ENCODE results near the gene KDELR1. TPM values are rescaled to one million over a fixed set of nuclear protein-coding genes. Genes with fewer than 3 reads are reported as not detected.
A peak's percentile ranks its signal among the peaks of the same experiment; 100 is the strongest.

The KDELR1 gene
- total and polyA plus RNA-seq, 7 donors, result 61.5 to 195 (median 76.8) TPM

DNA sequence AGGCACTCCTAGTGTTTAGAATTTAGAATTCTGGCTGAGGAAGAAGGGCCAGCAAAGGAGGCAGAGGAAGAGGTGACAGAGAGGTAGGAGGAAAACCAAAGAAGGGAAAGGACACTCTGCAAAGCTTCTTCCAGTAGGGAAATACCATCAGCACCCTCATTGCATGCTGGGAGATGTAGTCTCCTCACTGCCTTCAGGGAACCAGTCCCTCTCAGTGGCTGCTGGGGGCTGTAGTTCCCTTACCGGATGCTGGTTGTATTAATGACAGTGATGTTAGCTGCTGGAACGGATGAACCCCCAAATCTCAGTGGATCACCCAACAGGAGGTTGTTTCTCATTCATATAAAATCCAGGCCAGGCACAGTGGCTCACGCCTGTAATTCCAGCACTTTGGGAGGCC is 12.3 kb upstream of the KDELR1 start:
- intact Hi-C loops (cut with DNase I), result loop anchor here (5.0 kb wide), 1 partner anchor 39 kb away; no protein-coding TSS in a partner anchor
- Histone ChIP-seq H3K4me3 (no peak overlapping the region), H3K36me3 (no peaks in the 10 kb centered on the region), H3K4me1 (peaks cover 0 to 2% (median 2%) of the 10 kb centered on the region in 4 donors), H3K27me3 (peaks cover 0 to 25% (median 15%) of the 10 kb centered on the region in 3 donors), H3K9me3 (no peaks in the 10 kb centered on the region), H3K27ac (no peak overlapping the region)
- TF ChIP-seq EP300 (IDR thresholded peaks at IDR 0.05), result no peak
- no peak for DNase-seq
- 39 to 43% methylated on average over 3 of the region's 3 CpGs for WGBS, 2 donors

- H3K27me3 ChIP-seq, result peaks cover 19 to 35% (median 31%) of the 10 kb centered on the region in 3 donors
- H3K4me1 ChIP-seq, result peaks cover 0 to 12% (median 10%) of the 10 kb centered on the region in 4 donors
- no peak overlapping the region for H3K4me3 ChIP-seq
- intact Hi-C loops (cut with DNase I), result loop anchor here (5.0 kb wide), 1 partner anchor 41 kb away; no protein-coding TSS in a partner anchor
- WGBS, 2 donors, result 81 to 90% methylated on average over 5 of the region's 5 CpGs
- no peak for DNase-seq
- no peaks in the 10 kb centered on the region for H3K9me3 ChIP-seq
- no peaks in the 10 kb centered on the region for H3K36me3 ChIP-seq
- TF ChIP-seq POLR2A (IDR thresholded peaks at IDR 0.05) (no peak), POLR2AphosphoS5 (IDR thresholded peaks at IDR 0.05) (no peak)
- H3K27ac ChIP-seq, result no peak overlapping the region
These were observed 9.9 kb upstream of the KDELR1 start for GRCh38 chr19:48401287-48401686.

- H3K4me3 ChIP-seq, result no peak overlapping the region
- intact Hi-C loops (cut with DNase I), result loop anchor here (5.0 kb wide), 1 partner anchor 42 kb away; no protein-coding TSS in a partner anchor
- 30 to 52% methylated on average over 14 of the region's 14 CpGs for WGBS, 2 donors
- TF ChIP-seq CTCF (IDR thresholded peaks at IDR 0.05) (no peak), POLR2AphosphoS5 (IDR thresholded peaks at IDR 0.05) (peak in 1 of 4 donors; percentile 3)
- peaks cover 0 to 12% (median 10%) of the 10 kb centered on the region in 4 donors for H3K4me1 ChIP-seq
- no peak overlapping the region for H3K27ac ChIP-seq
- no peaks in the 10 kb centered on the region for H3K36me3 ChIP-seq
- H3K27me3 ChIP-seq, result peaks cover 30 to 40% (median 35%) of the 10 kb centered on the region in 3 donors
- DNase-seq, result peak; percentile 67
- H3K9me3 ChIP-seq, result no peaks in the 10 kb centered on the region
These were observed 8.8 kb upstream of the KDELR1 start for GRCh38 chr19:48400018-48400742.

DNA sequence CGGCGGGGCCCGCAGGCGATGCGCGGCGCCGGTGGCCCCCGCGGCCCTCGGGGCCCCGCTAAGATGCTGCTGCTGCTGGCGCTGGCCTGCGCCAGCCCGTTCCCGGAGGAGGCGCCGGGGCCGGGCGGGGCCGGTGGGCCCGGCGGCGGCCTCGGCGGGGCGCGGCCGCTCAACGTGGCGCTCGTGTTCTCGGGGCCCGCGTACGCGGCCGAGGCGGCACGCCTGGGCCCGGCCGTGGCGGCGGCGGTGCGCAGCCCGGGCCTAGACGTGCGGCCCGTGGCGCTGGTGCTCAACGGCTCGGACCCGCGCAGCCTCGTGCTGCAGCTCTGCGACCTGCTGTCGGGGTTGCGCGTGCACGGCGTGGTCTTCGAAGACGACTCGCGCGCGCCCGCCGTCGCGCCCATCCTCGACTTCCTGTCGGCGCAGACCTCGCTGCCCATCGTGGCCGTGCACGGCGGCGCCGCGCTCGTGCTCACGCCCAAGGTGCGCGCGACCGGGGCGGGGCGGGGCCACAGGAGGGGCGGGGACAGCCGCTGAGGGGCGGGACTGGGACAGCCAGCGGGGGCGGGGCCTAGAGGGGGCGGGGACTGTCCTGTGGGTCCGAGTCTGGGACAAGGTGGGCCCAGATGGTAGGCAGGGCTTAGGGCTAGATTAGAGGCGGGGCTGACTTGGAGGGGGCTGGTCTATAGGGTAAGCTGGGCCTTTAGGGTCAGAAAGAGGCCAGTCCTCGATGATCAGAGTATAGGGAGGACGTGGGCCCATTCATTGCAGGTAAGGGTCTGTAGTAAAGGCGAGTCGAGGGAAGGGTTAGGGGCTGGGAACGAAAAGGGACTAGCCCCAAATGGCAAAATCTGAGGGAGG is 7.3 kb upstream of the KDELR1 start:
- H3K27me3 ChIP-seq, result peaks cover 45 to 55% (median 50%) of the 10 kb centered on the region in 3 donors
- WGBS, 2 donors, result 5 to 6% methylated on average over 104 of the region's 104 CpGs
- TF ChIP-seq POLR2A (IDR thresholded peaks at IDR 0.05) (no peak), EP300 (IDR thresholded peaks at IDR 0.05) (no peak), POLR2AphosphoS5 (IDR thresholded peaks at IDR 0.05) (no peak), CTCF (IDR thresholded peaks at IDR 0.05) (no peak)
- H3K36me3 ChIP-seq, result no peaks in the 10 kb centered on the region
- peak overlapping the region in 1 of 4 donors; percentile 14 for H3K27ac ChIP-seq
- peak overlapping the region in 3 of 4 donors; percentile 26 to 46 (median 36) for H3K4me3 ChIP-seq
- peak; percentile 76 for DNase-seq
- intact Hi-C loops (cut with DNase I), result no loop called here
- H3K9me3 ChIP-seq, result no peaks in the 10 kb centered on the region
- H3K4me1 ChIP-seq, result peaks cover 0 to 26% (median 22%) of the 10 kb centered on the region in 4 donors

DNA sequence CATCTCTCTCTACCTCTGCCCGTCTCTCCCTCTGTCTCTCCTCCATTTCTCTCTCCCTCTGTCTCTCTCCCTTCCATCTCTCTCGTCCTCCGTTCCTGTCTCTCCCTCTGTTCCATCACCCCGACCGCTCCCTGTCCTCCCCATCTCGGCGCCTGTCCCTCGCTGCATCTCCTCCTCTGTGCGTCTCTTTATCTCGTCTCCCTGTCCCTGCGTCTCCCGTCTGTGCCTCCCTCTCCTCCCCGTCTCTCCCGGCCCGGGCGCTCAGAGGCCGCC is 6.7 kb upstream of the KDELR1 start:
- TF ChIP-seq EP300 (IDR thresholded peaks at IDR 0.05), result no peak
- no peak for TF ChIP-seq CTCF (IDR thresholded peaks at IDR 0.05)
- TF ChIP-seq POLR2AphosphoS5 (IDR thresholded peaks at IDR 0.05), result no peak
- TF ChIP-seq POLR2A (IDR thresholded peaks at IDR 0.05), result no peak
- no peaks in the 10 kb centered on the region for H3K9me3 ChIP-seq
- H3K27ac ChIP-seq, result no peak overlapping the region
- WGBS, 2 donors, result 1 to 3% methylated on average over 17 of the region's 17 CpGs
- H3K36me3 ChIP-seq, result no peaks in the 10 kb centered on the region
- H3K4me3 ChIP-seq, result peak overlapping the region in 3 of 4 donors; percentile 26 to 46 (median 36)
- no peak for DNase-seq
- H3K27me3 ChIP-seq, result peaks cover 45 to 61% (median 55%) of the 10 kb centered on the region in 3 donors
- intact Hi-C loops (cut with DNase I), result no loop called here
- H3K4me1 ChIP-seq, result peaks cover 0 to 31% (median 26%) of the 10 kb centered on the region in 4 donors
